ENCODE measurements around the gene CNOT4.

The CNOT4 gene

DNA sequence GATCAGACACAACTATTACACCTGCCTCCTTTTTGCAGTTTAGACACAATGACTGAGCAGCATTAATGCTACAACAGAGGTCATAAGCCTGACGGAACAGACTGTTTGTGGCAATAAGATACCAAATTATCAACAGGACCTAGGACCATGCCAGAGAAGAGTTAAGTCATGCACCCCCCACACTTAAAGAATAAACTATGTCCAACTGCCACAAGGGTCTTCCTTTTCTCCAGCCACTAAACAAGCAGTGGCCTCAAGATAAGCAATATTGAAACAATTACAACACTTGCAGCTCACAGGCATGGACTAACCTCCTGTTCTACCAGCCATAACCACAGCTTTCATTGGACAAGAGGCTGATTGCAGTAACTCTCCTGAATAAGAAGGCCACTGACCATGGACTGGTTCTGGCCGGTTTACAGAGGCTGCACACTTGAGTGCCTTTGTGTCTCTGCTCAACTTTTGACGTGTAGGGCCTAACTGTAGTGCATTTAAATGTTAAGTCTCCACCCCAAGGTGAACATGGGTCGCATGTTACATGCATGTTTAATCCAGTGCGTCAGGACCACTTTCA, 171.8 kb downstream of the CNOT4 start:
- no peak for DNase-seq (ENCODE audit: low read depth)
- in situ Hi-C loops (cut with HindIII; ENCODE audit: low sequenced_read_pairs) = no loop called here
- TF ChIP-seq, protein P1, sequence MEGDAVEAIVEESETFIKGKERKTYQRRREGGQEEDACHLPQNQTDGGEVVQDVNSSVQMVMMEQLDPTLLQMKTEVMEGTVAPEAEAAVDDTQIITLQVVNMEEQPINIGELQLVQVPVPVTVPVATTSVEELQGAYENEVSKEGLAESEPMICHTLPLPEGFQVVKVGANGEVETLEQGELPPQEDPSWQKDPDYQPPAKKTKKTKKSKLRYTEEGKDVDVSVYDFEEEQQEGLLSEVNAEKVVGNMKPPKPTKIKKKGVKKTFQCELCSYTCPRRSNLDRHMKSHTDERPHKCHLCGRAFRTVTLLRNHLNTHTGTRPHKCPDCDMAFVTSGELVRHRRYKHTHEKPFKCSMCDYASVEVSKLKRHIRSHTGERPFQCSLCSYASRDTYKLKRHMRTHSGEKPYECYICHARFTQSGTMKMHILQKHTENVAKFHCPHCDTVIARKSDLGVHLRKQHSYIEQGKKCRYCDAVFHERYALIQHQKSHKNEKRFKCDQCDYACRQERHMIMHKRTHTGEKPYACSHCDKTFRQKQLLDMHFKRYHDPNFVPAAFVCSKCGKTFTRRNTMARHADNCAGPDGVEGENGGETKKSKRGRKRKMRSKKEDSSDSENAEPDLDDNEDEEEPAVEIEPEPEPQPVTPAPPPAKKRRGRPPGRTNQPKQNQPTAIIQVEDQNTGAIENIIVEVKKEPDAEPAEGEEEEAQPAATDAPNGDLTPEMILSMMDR (IDR thresholded peaks at IDR 0.05; ENCODE audit: low read depth, low read length, missing control alignments) = no peak
- no peak overlapping the region for H3K4me3 ChIP-seq (ENCODE audit: low read depth, low read length)

DNA sequence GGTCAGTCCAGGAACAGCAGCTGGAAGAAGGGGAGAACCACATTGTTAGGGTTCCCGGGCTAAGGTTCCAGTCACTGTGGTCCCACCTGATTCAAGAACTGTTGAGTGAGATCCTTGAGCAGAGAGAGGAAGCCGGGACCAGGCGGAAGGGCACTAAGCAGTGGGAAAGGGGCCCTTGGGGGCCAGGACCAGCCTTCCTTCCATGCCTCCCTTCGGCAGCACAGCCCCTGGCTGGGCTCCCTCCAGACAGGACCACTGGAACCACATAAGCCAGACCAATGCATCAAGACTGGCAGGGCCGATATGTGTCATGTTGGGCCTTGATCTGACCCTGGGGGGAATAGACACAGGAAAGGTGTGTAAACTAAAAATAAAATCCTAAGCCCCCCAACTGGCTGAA, 172.4 kb downstream of the CNOT4 start:
- TF ChIP-seq, protein P1 (IDR thresholded peaks at IDR 0.05; ENCODE audit: low read depth, low read length, missing control alignments) = no peak
- DNase-seq (ENCODE audit: low read depth) = no peak
- in situ Hi-C loops (cut with HindIII; ENCODE audit: low sequenced_read_pairs) = no loop called here
- H3K4me3 ChIP-seq (ENCODE audit: low read depth, low read length) = no peak overlapping the region

DNA sequence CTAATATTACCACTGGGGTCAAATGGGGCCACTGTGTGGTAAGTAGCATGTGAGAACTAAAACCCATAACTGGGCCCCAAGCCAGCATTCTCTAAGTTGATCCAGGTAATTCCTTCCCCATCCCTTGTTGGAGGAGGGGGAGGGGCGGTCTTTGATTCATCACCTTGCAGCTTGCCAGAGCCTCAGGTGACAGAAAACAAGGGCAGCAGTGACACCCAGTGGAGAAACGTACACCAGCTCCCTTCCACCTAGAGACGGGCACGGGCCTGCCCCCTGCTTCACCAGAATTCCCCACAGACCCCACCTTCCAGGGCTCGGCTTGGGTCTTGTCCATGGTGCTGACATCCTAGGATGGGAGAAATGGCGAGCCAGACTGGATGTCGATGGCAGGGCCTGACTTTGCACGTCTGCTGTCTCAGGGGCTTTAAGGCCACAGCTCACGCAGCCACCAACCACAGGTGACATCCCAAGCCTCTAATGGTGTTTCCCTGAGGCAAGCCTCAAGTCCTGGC, 174.2 kb downstream of the CNOT4 start:
- in situ Hi-C loops (cut with HindIII; ENCODE audit: low sequenced_read_pairs) = no loop called here
- peak; percentile 48 for DNase-seq (ENCODE audit: low read depth)
- H3K4me3 ChIP-seq (ENCODE audit: low read depth, low read length) = no peak overlapping the region
- TF ChIP-seq, protein P1 (IDR thresholded peaks at IDR 0.05; ENCODE audit: low read depth, low read length, missing control alignments) = peak; percentile 54

DNA sequence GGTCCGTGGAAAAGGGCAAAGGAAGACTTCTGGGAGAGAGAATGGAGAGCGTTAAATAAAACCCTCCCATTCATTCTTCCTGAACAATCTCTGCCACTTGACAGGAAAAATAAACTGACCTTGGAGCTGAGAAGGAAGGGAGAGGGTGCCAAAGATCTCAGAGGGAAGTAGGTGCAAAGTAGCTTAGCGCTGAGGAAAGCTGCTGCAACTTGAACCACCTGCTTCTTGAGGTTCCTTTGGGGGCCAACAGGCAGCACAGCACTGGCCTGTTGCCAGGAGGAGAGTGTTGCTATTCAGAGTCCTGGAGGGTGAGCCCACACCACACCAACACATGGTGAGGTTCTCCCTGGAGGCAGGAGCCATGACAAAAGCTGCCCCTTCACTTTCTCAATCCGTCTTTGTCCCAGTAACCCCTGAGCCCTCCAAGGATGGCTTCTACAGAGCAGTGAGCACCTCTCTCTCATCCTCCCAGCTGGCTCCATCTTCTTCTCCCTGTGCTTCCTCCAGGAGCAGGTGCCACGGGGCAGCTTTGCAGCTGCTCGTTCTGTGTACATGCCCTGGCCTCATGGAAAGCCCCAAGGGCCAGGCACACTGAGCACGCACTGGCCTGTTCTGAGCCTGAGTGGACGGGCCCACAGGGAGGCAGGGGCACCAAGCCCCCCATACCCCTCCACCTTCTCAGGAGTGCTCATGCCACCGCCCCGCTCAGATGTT, 174.9 kb downstream of the CNOT4 start:
- in situ Hi-C loops (cut with HindIII; ENCODE audit: low sequenced_read_pairs) = no loop called here
- no peak for DNase-seq (ENCODE audit: low read depth)
- no peak overlapping the region for H3K4me3 ChIP-seq (ENCODE audit: low read depth, low read length)
- TF ChIP-seq, protein P1 (IDR thresholded peaks at IDR 0.05; ENCODE audit: low read depth, low read length, missing control alignments) = no peak

DNA sequence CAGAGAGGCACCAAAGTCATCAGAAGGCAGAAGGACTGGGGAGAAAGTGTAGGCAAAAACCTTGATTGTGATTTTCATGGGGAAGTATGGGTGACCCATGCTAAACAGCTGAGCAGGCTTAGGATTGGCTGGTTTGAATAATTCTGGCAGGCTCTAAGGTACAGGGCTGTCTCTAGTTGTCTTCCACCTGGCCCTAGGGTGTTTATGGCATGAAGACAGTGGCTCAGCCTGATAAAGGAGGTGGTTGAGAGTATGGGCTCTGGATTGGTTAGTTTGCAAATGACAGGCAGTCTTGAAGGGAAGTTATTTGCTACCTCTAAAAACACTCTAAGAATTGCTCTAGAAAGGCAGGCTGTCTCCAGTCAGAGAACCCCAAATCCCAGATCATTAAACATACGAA, 176.0 kb downstream of the CNOT4 start:
- H3K4me3 ChIP-seq (ENCODE audit: low read depth, low read length) = no peak overlapping the region
- in situ Hi-C loops (cut with HindIII; ENCODE audit: low sequenced_read_pairs) = no loop called here
- TF ChIP-seq, protein P1 (IDR thresholded peaks at IDR 0.05; ENCODE audit: low read depth, low read length, missing control alignments) = no peak
- DNase-seq (ENCODE audit: low read depth) = no peak

DNA sequence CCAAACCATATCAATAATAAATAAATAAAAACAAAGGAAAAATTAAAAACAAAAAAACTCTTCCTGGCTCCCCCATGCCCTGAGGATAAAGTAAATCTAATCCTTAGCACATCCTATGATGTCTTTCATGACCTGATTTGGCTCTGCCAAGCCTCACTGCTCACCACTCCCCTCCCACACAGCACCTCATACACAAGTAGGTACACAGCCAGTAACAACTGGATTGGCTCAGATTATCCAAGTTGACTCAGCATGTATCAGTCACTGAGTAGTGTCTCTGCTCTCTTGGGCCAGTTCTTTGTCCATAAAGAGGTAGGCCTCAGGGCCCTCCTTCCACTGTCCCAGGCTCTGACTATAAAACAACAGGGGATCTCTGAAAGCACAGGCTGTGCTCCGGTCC, 176.7 kb downstream of the CNOT4 start:
- TF ChIP-seq, protein P1 (IDR thresholded peaks at IDR 0.05; ENCODE audit: low read depth, low read length, missing control alignments) = no peak
- no peak overlapping the region for H3K4me3 ChIP-seq (ENCODE audit: low read depth, low read length)
- no peak for DNase-seq (ENCODE audit: low read depth)
- in situ Hi-C loops (cut with HindIII; ENCODE audit: low sequenced_read_pairs) = no loop called here
